Activated T-cell treated with anti-CD3 and anti-CD28 coated beads, Interleukin-2, amount 50 U/mL, for 1 hour (primary cell): ENCODE data around the gene PARD3.
"Not testable (repeated sequence)": the region's sequence is repeated elsewhere in the genome, so short reads cannot be mapped to it uniquely, and the experiment has no call there.

Experiments used
- DNase-seq: peaks from one replicate; pipeline ENCODE4 v3.0.0-alpha.2; 2020

Gene PARD3

DNA sequence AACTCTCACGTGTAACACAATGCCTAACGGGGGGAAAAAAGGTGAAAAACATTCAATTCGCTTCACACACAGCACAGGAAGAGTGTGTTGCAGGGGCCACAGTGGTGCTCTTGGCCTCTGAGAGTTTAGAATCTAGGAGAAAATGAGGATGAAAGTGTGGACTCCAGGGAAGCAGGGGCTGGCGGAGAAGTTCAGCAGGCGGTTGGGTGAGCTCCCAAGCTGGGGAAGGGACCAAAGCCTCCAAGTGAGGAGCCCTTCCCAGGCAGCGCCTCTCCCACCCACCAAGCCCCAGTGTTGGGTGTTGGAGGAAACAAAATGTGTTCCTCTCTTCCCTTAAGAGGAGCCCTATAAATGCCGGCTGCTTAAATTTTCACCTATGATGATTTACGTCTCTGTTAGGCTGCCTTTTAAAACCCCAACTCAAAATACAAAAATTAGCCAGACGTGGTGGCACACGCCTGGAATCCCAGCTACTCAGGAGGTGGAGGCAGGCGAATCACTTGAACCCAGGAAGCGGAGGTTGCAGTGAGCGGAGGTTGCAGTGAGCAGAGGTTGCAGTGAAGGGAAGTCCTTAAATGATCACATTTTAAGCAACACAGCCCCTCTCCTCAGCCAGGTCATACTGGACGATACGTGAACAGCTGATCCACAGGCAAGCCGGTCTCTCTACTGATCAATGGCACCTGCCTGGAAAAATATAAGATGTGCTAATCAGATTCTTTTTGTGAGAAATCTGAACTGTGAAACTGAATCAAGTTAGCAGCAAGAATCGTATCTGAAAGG is 735.2 kb downstream of the PARD3 start:
- DNase-seq, result no peak

DNA sequence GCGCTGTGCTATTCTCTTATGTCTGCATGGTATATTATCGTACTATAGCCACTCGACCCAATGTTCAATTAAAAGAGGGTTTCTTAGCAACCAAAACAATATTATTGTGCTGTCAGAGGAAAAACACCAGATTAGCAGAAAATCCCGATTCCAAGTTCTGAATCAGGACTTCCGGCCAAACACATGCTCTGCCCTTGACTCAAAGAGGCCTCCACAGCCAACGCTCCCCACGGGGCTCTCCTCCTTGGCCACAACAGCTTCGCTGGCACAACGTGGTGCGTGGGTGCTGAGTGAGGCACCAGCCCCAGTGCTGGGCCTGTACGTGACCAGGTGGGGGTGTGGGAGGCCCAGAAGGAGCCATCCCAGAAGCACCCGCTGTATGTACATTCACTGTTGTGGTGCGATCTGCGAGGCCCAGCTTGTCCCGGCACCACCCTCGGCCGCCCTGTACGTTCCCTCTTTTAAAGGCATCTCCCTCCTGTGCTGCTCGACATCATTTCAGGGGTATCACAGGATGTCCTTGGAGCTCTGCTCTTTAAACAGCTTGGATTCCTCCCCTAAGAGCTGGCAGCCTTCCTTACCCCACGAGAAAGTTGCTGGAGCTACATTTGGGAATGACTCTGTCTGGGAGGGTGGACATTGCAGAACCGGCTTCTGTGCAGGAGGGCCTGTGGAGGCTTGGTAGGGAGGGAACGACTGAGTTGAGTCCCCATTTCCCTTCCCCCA is 736.2 kb downstream of the PARD3 start:
- no peak for DNase-seq

DNA sequence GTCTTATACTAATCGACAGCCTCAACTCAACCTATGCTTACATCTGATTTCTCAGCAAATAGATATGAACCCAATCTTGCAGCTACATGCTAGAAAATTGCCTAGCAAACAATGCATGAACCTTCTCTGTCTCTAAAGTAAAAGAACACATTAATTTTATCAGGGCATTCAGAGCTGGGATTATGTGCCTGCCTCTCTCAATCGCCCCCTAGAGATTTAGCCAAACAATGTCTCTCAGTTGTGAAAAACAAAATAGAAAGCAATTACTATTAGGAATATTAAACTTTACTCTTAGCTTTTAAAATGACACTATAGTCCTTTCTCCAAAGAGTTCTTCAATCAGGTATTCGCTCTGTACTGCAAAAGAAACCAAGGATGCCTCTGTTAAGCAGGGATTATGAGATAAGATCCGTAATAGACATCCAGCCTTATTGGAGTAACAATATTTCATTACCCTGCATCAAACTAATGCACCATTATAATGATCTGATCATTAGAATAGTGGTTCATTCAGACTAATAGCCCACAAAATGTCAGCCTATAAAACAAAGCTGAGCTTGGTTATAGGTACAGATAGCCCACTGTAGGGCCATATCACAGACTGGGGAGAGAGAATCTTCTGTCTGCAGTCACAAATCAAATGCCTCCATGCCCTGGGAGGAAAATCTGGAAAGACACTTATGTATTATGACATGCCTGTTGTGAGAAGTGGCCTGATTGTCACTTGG is 736.9 kb downstream of the PARD3 start:
- DNase-seq, result no peak

DNA sequence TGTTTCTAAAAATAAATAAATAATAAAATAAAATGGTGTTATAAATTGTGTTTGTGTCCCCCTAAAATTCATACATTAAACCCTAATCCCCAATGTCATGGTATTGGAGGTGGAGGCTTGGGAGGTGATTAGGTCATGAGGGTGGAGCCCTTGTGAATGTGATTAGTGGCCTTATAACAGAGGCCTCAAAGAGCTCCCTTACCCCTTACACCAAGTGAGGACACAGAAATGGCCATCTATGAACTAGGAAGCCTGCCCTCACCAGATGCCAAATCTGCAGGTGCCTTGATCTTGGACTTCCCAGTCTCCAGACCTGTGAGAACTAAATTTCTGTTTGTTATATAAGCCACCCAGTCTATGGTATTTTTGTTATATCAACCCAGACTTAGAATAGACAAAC is 738.7 kb downstream of the PARD3 start:
- no peak for DNase-seq

- DNase-seq, result no peak
Measured at GRCh38 chr10:34075254-34075926, 739.7 kb downstream of the PARD3 start.

DNA sequence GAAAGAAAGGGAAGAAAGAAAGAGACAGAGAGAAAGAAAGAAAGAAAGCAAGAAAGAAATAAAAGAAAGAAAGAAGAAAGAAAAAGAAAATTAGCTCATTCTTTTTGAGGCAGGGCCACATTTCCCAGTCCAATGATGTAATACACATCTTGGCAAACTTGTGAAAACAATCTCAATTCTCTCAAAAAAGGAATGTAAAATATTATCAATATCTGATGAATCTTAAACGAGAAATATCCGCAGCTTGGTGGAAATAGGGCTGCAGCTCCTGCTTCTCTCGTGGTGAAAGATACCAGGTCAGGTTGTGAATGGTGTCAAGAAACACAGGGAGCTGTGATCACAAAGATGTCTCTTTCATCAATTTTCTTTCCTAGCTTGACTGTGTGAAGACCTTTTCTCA is 741.0 kb downstream of the PARD3 start:
- no peak for DNase-seq

DNA sequence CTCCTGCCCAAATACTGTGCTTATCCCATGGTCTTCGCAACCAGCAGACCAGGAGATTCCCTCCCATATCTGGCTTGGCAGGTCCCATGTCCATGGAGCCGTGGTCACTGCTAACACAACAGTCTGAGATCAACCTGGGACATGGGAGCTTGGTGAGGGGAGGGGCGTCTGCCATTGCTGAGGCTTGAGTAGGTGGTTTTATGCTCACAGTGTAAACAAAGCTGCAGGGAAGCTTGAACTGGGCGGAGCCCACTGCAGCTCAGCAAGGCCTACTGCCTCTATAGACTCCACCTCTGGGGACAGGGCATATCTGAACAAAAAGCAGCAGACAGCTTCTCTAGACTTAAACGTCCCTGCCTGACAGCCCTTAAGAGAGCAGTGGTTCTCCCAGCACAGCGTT is 747.4 kb downstream of the PARD3 start:
- DNase-seq, result not testable (repeated sequence)

GRCh38 chr10:34063592-34063991 is 751.5 kb downstream of the PARD3 start:
- no peak for DNase-seq

DNA sequence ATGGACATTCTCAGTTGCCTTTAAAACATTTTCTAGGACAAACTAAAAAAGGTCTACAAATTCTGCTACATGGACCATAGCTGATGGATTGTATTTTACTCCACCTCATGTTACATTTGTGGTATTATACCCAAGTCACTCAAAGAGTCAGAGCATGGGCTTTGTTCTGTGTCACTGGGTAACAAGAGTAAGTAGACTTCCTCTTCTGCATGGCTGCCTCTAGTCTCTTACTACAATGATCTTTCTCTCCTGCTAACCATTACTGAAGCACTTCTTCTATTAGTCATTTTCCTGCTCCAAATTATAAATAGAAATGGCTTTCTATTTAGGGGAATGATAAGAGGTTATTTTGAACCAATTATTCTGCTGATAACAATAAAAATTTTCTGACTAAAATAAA is 753.3 kb downstream of the PARD3 start:
- no peak for DNase-seq
